GM12875 (cell line): ENCODE data around the gene SHMT1.
"Not testable (repeated sequence)": the region's sequence is repeated elsewhere in the genome, so short reads cannot be mapped to it uniquely, and the experiment has no call there.

Source experiments
- H3K4me3 ChIP-seq: one replicate; pipeline ENCODE4 v1.5.1; 2011; ENCODE audit warnings: low read depth, low read length, control low read depth
- CTCF ChIP-seq: IDR thresholded peaks from 2 replicates; pipeline ENCODE4 v1.5.1; 2011; ENCODE audit warnings: low read depth, mild to moderate bottlenecking, control low read depth, inconsistent platforms, low read length, moderate library complexity, borderline replicate concordance; ENCODE audit not compliant: insufficient read depth

Gene SHMT1

GRCh38 chr17:18363101-18364049 is at the start of gene SHMT1:
Gene SHMT1, minus strand, starts transcription at chr17:18363550. Its CDS starts 7,569 bp downstream, at chr17:18355981.
- no peak for TF ChIP-seq CTCF
- peak within 1 kb of the TSS; percentile 88 for H3K4me3 ChIP-seq

GRCh38 chr17:18412001-18412538 is 48.7 kb upstream of the SHMT1 start:
- H3K4me3 ChIP-seq = not testable (repeated sequence)

GRCh38 chr17:18411377-18411864 is 48.1 kb upstream of the SHMT1 start:
- H3K4me3 ChIP-seq = peak overlapping the region; percentile 58

- H3K4me3 ChIP-seq = not testable (repeated sequence)
These were observed 47.4 kb upstream of the SHMT1 start for GRCh38 chr17:18410736-18411135.

GRCh38 chr17:18409321-18409720 is 46.0 kb upstream of the SHMT1 start:
- H3K4me3 ChIP-seq = not testable (repeated sequence)

- H3K4me3 ChIP-seq = not testable (repeated sequence)
These were observed 45.6 kb upstream of the SHMT1 start for GRCh38 chr17:18408906-18409305.

- H3K4me3 ChIP-seq = not testable (repeated sequence)
These were observed 40.3 kb upstream of the SHMT1 start for GRCh38 chr17:18403604-18404003.

- H3K4me3 ChIP-seq = not testable (repeated sequence)
These were observed 39.8 kb upstream of the SHMT1 start for GRCh38 chr17:18403166-18403565.

- not testable (repeated sequence) for H3K4me3 ChIP-seq
These were observed 38.7 kb upstream of the SHMT1 start for GRCh38 chr17:18401872-18402590.

- not testable (repeated sequence) for H3K4me3 ChIP-seq
These were observed 25.4 kb upstream of the SHMT1 start for GRCh38 chr17:18388728-18389127.

GRCh38 chr17:18388266-18388665 is 24.9 kb upstream of the SHMT1 start:
- not testable (repeated sequence) for H3K4me3 ChIP-seq

GRCh38 chr17:18387583-18387982 is 24.2 kb upstream of the SHMT1 start:
- H3K4me3 ChIP-seq = not testable (repeated sequence)

GRCh38 chr17:18384271-18384670 is 20.9 kb upstream of the SHMT1 start:
- not testable (repeated sequence) for H3K4me3 ChIP-seq

GRCh38 chr17:18383079-18383481 is 19.7 kb upstream of the SHMT1 start:
- H3K4me3 ChIP-seq = not testable (repeated sequence)
